Peyer's patch (tissue), 4 donors: Measurements from ENCODE around the gene CD44.

ENCODE experiments used
- CTCF ChIP-seq, 6 experiments: fragments of 450-650 bp in 4 of 6; fragments of 200-600 bp in 2 of 6; sonication (generic) in 1 of 6; IDR thresholded peaks; one replicate each; pipeline ENCODE4 v1.5.1; 2017 to 2019; ENCODE audit warnings: antibody characterized with exemption in 6 of 6, mild to moderate bottlenecking in 3 of 6, moderate library complexity in 1 of 6
- POLR2A ChIP-seq, 2 donors: fragments of 450-650 bp; IDR thresholded peaks; one replicate each; pipeline ENCODE4 v1.5.1; 2017; ENCODE audit warnings: antibody characterized with exemption in 2 of 2, mild to moderate bottlenecking in 2 of 2, moderate library complexity in 2 of 2

- no peak for TF ChIP-seq CTCF (IDR thresholded peaks at IDR 0.05)
- no peak for TF ChIP-seq POLR2A (IDR thresholded peaks at IDR 0.05)
These were observed 42.2 kb upstream of the CD44 start for GRCh38 chr11:35096723-35097122.
